CD4-positive, alpha-beta T cell (primary cell): ENCODE results near the gene TPRKB. TPM values are rescaled to one million over a fixed set of nuclear protein-coding genes. Genes with fewer than 3 reads are reported as not detected.

Source experiments
- ATAC-seq: fragments of 200-7000 bp; cut with Tn5 transposase; one replicate; pipeline ENCODE4 v1.10.0; 2022; ENCODE audit warnings: mild to moderate bottlenecking; ENCODE audit not compliant: poor library complexity
- CTCF ChIA-PET: fragments of 350-600 bp; sonication (Branson Sonifier 250); formaldehyde crosslinking; loops from one replicate; lab custom pipeline; 2021; ENCODE audit warnings: antibody characterized with exemption, inconsistent platforms; lab: Charles Lee
- POLR2A ChIA-PET: fragments of 350-600 bp; sonication (Branson Sonifier 250); formaldehyde crosslinking; loops from one replicate; lab custom pipeline; 2021; ENCODE audit warnings: antibody characterized with exemption, inconsistent platforms; lab: Charles Lee
- DNase-seq, 14 experiments: peaks; one replicate each; pipeline ENCODE4 v3.0.0-alpha.2; 2013 to 2020; ENCODE audit warnings: mixed read lengths in 2 of 14
- H3K27ac ChIP-seq, 2 donors: one replicate each; pipeline versions ENCODE4 v1.5.1 to v1.7.0; 2013; ENCODE audit warnings: low read length in 2 of 2, low read depth in 1 of 2, mild to moderate bottlenecking in 1 of 2
- H3K27me3 ChIP-seq, 2 experiments: 1 replicate in 1 of 2; 2 replicates in 1 of 2; pipeline versions ENCODE4 v1.6.1 to v1.7.0; 2013; ENCODE audit warnings: low read length in 2 of 2, control low read depth in 1 of 2, mild to moderate bottlenecking in 1 of 2, moderate library complexity in 1 of 2; ENCODE audit not compliant: insufficient read depth in 2 of 2, control insufficient read depth in 1 of 2
- H3K36me3 ChIP-seq: one replicate; pipeline ENCODE4 v1.6.1; 2013; ENCODE audit warnings: low read length, control low read depth; ENCODE audit not compliant: insufficient read depth
- H3K4me1 ChIP-seq: one replicate; pipeline ENCODE4 v1.6.1; 2013; ENCODE audit warnings: low read length, control low read depth; ENCODE audit not compliant: insufficient read depth
- H3K4me3 ChIP-seq: one replicate; pipeline ENCODE4 v1.5.1; 2013; ENCODE audit warnings: mild to moderate bottlenecking, low read length, moderate library complexity
- H3K9me3 ChIP-seq, 2 experiments: 1 replicate in 1 of 2; 2 replicates in 1 of 2; pipeline versions ENCODE4 v1.6.1 to v1.7.0; 2013; ENCODE audit warnings: low read length in 2 of 2, mild to moderate bottlenecking in 2 of 2, control low read depth in 1 of 2, moderate library complexity in 1 of 2; ENCODE audit not compliant: control insufficient read depth in 1 of 2, insufficient read depth in 1 of 2
- H3K27ac Mint-ChIP-seq: one replicate; pipeline ENCODE4 v1.8.0; 2020; ENCODE audit warnings: mixed read lengths
- H3K27me3 Mint-ChIP-seq: one replicate; pipeline ENCODE4 v1.8.0; 2021; ENCODE audit warnings: mixed read lengths
- H3K36me3 Mint-ChIP-seq: one replicate; pipeline ENCODE4 v1.8.0; 2021; ENCODE audit warnings: low read depth, mixed read lengths
- H3K4me1 Mint-ChIP-seq: one replicate; pipeline ENCODE4 v1.8.0; 2021; ENCODE audit warnings: low read depth, mixed read lengths
- H3K4me3 Mint-ChIP-seq: one replicate; pipeline ENCODE4 v1.8.0; 2020; ENCODE audit warnings: mild to moderate bottlenecking, mixed read lengths
- H3K9me3 Mint-ChIP-seq: one replicate; pipeline ENCODE4 v1.8.0; 2020; ENCODE audit warnings: mixed read lengths
- CTCF ChIP-seq: fragments of 200-600 bp; IDR thresholded peaks from one replicate; pipeline ENCODE4 v1.8.0; 2022; ENCODE audit warnings: antibody characterized with exemption, mild to moderate bottlenecking
- intact Hi-C, 2 experiments: fragments of 100-400 bp; cut with DNase I in 1 of 2; cut with micrococcal nuclease in 1 of 2; formaldehyde crosslinking; loops; one replicate each; pipeline versions ENCODE4 v1.15.1 to v1.9.0; 2023 to 2025; cut with DNase I, micrococcal nuclease
- total RNA-seq, 174 experiments: library from RNA in 2 of 174; stranded (reverse) in 2 of 174; gene quantifications; one replicate each; pipeline ENCODE4 v1.2.3 and lab custom pipeline; 2021 to 2026

The TPRKB gene
- total RNA-seq, 2 experiments from 2014 or later, result 16.1 to 18.2 TPM

- peaks cover 4% of the 10 kb centered on the region for H3K27me3 Mint-ChIP-seq
- no peak overlapping the region for H3K27ac Mint-ChIP-seq
- no peak for DNase-seq
- peaks cover 73% of the 10 kb centered on the region for H3K36me3 Mint-ChIP-seq
- no peaks in the 10 kb centered on the region for H3K9me3 Mint-ChIP-seq
- Histone ChIP-seq H3K27ac (no peak overlapping the region), H3K4me3 (no peak overlapping the region), H3K27me3 (no peaks in the 10 kb centered on the region), H3K4me1 (peaks cover 14% of the 10 kb centered on the region), H3K36me3 (peaks cover 56% of the 10 kb centered on the region), H3K9me3 (no peaks in the 10 kb centered on the region)
- intact Hi-C loops, result loop anchor here in 1 of 2 experiments (2.0 to 10.0 kb wide), 2 partner anchors 44 to 82 kb away; no protein-coding TSS in a partner anchor
- H3K4me1 Mint-ChIP-seq, result peaks cover 66% of the 10 kb centered on the region
- ATAC-seq, result no peak
- POLR2A ChIA-PET, result interaction anchor here (0.9 kb wide), 1 partner anchor 51 kb away, joined by 3 read pairs; no protein-coding TSS in a partner anchor
- no peak for TF ChIP-seq CTCF
- CTCF ChIA-PET, result interaction anchor here (1.2 kb wide), 1 partner anchor 615 kb away, joined by 3 read pairs; no protein-coding TSS in a partner anchor
- peak overlapping the region; percentile 34 for H3K4me3 Mint-ChIP-seq
Observed at GRCh38 chr2:73776869-73777519, 39.8 kb upstream of the TPRKB start.

GRCh38 chr2:73776381-73776780 lies 39.2 kb upstream of the TPRKB start:
- Mint-ChIP-seq H3K27me3 (peaks cover 4% of the 10 kb centered on the region), H3K9me3 (no peaks in the 10 kb centered on the region), H3K36me3 (peaks cover 76% of the 10 kb centered on the region), H3K27ac (no peak overlapping the region), H3K4me1 (peaks cover 68% of the 10 kb centered on the region), H3K4me3 (peak overlapping the region; percentile 34)
- ChIA-PET POLR2A (no interaction called here), CTCF (no interaction called here)
- Histone ChIP-seq H3K9me3 (no peaks in the 10 kb centered on the region), H3K4me1 (peaks cover 14% of the 10 kb centered on the region), H3K36me3 (peaks cover 58% of the 10 kb centered on the region), H3K27ac (no peak overlapping the region), H3K4me3 (no peak overlapping the region), H3K27me3 (no peaks in the 10 kb centered on the region)
- intact Hi-C loops, result loop anchor here in 1 of 2 experiments (2.0 to 10.0 kb wide), 2 partner anchors 44 to 82 kb away; no protein-coding TSS in a partner anchor
- no peak for DNase-seq
- ATAC-seq, result no peak
- TF ChIP-seq CTCF, result no peak

GRCh38 chr2:73772819-73773218 lies 35.7 kb upstream of the TPRKB start:
- H3K27me3 ChIP-seq, result no peaks in the 10 kb centered on the region
- intact Hi-C loops, result loop anchor here in 1 of 2 experiments (10.0 kb wide), 1 partner anchor 78 kb away; no protein-coding TSS in a partner anchor
- Mint-ChIP-seq H3K4me1 (peaks cover 64% of the 10 kb centered on the region), H3K27ac (no peak overlapping the region), H3K27me3 (no peaks in the 10 kb centered on the region), H3K36me3 (peaks cover 92% of the 10 kb centered on the region), H3K9me3 (no peaks in the 10 kb centered on the region), H3K4me3 (no peak overlapping the region)
- no peak for TF ChIP-seq CTCF
- H3K36me3 ChIP-seq, result peaks cover 80% of the 10 kb centered on the region
- H3K4me3 ChIP-seq, result no peak overlapping the region
- ATAC-seq, result no peak
- H3K4me1 ChIP-seq, result no peaks in the 10 kb centered on the region
- ChIA-PET CTCF (no interaction called here), POLR2A (no interaction called here)
- H3K9me3 ChIP-seq, result no peaks in the 10 kb centered on the region
- no peak for DNase-seq
- H3K27ac ChIP-seq, result no peak overlapping the region
